HG02678 (cell line): ENCODE results near the gene SLC7A1.

Experiments
- ATAC-seq: cut with Tn5 transposase; IDR thresholded peaks from one replicate; pipeline ENCODE4 v1.9.1; 2021; ENCODE audit warnings: mild to moderate bottlenecking, moderate library complexity; ENCODE audit not compliant: unreplicated experiment

The SLC7A1 gene

DNA sequence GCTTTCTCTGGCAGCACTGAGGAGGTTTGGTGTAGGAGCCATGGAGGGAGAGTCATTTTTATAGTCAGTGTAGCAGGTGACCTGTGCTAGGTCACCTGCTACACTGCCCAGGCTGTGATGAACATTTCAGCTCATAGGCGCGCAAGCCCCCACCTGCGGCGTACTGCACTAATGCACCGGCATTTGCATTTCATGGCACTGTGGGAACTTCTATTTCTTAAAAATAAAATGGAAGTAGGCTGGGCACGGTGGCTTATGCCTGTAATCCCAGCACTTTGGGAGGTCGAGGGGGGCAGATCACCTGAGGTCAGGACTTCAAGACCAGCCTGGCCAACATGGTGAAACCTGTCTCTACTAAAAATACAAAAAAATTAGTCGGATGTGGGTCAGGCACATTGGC, 101.0 kb downstream of the SLC7A1 start:
- ATAC-seq = no peak

DNA sequence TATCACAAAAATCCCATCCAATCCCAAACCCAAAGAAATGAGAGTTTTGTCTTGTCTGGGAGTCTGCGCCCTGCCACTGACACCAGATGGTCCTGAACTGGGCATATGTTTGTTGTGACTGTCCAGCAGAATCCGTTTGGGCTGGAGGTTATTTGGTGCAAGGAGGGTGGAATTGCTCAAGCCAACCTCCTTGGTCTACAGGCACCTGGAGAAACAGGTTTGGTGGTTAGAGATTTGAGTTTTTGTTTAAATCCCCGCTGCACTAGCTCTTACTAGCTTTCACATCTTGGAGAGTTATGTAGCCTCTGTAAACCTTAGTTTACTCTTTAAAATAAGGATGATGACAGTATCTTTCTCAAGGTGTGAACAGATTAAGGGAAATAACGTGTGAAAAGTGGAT, 101.7 kb downstream of the SLC7A1 start:
- ATAC-seq = no peak

DNA sequence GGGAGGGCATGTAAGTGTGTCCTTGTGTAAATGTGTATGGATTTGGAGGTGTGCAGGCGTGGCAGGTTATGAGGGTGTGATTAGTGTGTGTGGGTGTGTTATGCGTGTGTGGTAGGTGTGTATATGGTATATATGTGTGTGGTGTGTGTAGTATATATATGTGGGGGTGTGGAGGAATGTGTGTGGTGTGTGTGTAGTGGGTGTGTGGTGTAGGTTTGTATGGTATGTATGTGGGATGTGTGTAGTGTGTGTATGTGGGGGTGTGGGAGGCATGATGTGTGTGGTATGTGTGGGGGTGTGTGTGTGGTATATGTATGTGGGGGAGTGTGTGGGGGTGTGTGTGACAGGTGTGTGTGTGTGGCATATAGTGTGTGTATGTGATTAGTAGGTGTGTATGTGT, 104.2 kb downstream of the SLC7A1 start:
- no peak for ATAC-seq

DNA sequence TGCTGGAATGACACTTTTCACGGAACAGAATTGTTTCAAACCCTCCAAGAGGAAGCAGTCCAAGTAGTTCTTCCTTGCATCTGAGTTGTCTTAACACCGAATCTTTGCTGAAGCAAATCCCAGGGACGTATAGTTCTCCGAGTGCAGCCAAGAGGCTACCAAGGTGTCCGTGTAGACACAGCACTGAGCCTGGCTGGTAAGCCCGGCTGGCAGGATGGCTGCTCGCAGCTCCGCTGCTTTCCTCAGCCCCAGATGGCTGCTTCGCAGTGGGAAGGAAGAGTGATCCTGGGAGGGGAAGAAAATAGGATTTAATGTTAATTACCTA, 105.0 kb downstream of the SLC7A1 start:
- ATAC-seq = no peak

DNA sequence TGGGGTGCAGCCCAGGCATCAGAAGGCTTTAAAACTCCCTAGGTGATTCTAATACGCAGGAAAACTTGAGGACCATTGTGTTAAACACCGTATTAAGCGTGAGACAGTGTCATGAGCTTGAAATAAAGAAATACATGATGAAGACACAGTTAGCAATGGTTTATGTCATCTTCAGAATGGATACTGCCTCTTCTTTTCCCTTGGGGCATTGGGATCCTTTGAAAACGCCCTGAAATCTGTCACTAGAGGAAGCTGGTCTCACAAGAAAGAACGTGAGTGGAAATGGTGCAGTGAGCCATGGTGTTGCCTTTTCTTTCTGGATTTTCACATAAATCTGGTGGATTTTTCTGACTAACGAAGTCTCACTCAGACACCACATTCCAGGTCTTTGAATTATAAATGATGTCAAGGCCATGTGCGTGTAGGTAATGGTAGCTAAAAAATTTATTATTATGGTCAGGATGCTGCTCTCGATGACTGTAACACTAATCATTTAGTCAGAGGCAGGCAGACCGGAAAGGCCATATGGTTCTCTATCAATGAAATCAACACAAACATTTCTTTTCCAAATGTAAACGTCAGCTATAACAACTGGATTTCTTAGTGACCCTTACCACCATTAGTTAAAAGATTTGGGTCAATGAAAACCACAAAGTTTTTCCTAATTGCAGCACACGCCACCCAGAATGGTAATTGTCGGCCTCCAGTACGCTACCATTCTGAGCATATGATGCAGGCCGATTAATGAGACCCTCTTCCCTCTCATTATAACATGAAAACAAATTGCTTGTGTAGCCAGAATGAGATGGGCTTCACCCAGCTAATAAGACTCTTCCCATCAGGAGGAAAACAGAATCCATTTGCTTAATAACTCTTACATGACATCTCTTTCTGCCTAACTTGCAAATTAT, 105.6 kb downstream of the SLC7A1 start:
- no peak for ATAC-seq

DNA sequence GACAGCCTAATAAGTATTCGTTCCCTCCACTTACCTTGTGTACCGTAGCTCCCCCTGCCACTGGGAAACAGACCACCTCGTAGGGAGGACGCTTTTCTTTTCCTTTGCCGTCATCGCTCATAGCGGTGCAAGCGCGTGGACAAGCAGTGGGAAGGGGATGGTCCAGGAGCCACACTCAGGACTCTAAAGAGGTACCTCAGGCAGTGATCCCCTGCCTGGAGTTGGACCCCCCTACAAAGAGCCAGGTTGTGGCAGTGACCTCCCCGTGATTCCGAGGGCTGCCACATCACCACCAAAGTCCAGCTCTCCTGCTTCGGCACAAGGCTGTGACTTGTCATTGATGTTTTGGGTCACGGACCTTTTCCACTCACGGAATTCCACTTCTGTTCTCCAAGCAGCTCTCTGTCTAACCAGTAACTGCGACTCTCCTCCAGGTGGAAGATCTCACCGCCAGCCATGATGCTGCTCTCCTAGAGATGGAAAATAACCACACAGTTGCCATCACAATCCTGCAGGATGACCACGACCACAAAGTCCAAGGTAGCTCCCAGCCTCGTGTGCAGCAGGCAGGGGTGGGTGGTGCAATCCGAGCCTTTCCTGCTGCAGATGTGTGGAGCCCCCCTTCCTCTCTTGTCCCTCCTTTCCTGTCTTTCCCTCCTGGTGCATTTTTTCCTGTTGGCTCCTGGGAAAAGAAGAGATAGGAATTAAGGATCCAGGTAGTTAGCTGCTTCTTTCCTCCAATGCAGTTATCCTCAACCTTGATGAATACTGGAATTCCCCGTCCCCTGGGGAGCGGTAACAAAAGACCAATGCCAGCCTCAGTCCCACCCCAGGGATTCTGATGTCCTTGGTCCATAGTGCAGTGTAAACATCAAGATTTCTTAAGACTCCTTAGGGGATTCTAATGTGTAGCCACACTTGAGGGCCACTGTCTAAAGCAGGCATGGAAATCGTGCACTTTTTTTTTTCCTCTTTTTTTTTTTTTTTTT, 107.7 kb downstream of the SLC7A1 start:
- ATAC-seq = no peak

DNA sequence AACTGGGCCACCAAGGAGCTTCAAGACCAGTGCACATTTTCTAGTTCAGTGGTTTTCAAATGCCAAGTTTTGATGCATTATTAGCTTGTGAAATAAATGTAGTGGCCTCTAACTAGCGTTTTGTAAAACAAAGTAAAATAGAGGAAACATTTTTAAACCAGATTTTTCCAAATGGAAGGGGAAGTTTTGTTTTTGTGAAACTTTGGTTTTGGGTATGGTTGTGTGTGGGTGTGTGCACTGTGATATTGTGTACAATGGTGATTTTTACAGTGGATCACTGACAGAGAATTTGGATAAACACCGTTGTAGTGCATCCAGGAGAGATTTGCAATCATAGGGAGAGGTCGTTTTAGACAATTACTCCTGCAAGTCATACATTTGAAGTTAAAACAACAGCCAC, 108.9 kb downstream of the SLC7A1 start:
- ATAC-seq = no peak

DNA sequence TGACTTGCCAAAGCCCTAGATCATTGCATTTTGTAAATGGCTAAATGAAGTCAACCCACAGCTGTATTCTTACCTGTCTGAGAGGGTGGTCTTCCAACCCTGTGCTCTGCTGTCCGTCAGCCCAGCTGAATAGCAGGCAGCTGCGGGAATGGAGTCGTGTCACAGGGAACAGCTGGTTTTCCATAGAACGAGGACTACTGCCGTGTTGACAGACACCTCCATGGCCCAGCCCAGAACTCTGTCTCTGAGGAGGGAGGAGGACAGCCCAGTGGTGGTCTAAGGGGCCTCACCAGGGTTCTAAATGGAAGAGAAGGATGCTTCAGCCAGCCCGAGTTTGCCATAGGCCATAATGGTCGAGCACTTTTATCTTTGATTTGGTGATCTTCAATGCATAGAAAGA, 110.7 kb downstream of the SLC7A1 start:
- ATAC-seq = no peak

DNA sequence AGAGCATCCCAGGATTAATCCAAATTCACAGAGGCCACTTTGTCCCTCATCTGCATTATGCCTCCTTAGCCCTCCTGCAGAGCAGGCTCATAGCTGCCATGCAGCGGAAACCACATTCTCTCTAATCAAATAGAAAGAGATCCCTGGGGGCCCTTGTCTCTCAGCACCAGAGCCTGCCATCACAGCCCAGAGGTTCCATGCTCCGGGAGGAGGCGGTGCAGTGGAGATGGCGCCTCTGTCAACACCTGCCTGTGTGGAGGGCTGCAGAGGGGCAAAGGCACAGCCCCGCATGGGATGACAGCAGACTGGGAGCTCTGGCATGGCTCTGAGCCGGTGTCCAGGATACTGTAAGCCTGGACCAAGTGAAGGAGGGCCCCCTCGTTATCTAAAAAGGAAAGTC, 111.3 kb downstream of the SLC7A1 start:
- ATAC-seq = no peak

DNA sequence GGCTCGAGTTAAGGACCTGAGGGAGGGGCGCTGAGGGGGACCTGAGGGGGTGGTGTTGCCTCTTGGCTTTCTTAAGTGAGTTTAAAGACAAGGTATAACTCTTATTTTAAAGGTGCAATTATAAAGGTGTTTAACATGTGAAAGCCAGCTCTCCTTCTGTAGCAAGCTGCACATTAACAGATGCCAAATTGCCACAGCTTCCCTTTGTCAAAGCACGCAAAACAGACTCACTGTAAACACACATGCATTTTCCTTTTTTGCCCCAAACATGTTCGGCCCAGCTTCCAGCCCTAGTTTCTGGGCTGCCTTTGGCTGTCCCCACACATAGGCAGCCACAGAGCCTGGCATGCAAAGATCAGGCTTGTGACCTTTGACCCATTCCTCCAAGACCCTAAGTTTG, 111.9 kb downstream of the SLC7A1 start:
- no peak for ATAC-seq

DNA sequence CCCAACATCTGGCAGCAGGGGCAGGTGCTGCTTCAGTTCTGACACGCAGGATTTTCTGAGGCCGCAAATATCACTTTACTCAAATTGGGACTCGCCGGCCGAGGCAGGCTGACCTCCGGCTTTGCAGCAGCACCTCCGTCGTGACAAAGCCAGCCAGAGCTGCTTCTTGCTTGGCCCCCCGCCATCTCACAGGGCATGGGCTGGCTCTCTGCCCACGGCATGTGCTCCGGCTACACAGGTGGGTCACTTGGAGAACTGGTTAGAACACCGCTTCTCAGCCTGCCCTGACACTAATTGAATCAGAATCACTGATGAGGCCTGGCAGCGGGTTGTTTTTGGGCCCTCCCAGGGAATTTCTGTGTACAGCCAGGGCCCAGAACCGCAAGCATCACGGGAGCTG, 112.3 kb downstream of the SLC7A1 start:
- ATAC-seq = no peak

DNA sequence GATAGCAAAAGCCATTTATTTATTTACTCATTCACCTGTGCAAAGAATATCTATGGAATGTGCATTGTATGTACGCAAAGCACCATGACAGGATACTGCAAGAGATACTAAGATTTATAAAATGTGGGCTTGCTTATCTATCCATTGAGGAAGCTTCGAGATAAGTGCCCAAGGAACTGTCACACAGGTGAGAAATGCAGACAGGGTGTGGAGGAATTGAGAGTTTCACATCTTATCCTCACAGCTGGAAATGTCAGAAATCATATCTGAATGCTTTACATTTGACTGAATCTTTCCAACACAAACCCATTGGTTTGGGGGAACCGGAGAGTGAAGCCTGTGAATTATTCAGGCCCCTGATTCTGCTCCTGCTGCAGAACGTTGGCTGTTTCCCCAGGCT, 113.0 kb downstream of the SLC7A1 start:
- ATAC-seq = no peak

DNA sequence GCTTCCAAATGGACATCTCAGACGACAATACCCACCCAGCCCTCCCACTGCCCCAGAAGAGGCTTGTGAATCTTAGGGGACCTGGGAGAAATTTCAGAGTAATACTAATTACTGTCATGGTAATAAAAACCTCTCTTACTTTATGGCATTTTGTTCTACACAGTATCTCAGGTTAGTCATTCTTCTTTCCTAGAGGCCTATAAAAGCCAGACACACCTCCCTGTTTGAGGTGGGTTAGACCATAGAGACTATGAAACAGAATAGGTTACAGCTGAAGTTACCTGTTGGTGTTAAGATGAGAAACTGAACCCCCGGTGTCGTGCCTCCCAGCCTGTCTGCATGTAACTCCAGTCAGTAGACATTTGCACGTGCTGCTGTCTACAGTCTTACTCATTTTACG, 113.9 kb downstream of the SLC7A1 start:
- no peak for ATAC-seq

DNA sequence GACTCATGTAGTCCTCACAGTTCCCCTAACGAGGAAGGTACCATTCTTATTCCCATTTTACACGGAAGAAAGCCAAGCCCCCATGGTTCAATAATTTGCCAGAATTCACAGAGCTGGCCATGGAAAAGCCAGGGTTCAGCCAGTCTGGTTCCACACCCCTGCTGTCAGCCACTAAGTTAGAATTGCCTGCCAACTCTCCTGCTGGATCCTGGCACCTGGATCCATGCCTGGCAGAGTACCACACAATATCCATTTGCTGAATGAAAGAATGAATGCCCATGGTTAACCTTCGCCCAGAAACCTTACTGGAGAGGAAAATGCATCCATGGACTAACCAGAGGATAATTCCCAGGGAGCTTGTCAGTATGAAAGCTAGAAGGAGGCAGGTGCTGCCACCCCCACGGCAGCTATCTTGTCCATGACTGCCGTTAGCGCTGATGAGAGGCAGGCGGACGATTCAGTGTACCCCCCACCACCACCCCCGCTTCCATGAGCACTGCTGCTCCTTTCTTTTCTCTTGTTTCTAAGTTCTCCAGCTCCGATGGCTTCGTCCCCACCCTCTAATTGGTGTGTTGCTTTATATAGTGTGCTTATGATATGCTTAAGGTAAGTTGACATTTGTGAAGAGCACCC, 114.5 kb downstream of the SLC7A1 start:
- ATAC-seq = no peak

DNA sequence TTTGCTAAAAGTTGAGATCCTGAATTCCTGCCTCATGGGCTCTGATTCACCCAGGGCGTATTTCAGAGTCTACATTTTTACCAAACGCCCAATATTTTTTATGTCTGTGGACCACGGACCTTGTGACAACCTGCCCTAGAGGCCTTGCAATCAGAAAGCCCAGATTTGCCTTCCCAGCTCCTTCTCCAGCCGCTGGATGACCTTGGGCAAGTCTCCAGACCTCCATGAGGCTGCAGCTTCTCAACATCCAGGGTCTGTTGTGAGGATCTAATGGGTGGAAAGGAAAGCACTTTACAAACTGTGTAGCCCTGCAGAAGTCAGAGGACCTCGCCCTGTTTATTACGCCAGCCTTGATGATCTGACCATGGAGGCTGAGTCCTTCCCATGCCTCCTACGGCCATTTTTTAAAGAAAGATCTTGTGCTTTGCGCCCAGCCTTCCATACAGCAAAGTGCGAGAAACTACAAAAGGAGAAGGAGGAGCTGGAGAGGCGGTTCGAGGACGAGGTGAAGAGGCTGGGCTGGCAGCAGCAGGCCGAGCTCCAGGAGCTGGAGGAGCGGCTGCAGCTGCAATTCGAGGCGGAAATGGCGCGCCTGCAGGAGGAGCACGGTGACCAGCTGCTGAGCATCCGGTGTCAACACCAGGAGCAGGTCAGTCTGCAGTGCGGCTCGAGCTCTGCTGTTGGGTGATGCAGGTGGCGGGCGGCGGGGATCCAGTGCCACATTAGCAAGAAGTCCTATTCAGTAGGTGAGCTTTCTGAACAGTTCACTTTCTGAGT, 115.6 kb downstream of the SLC7A1 start:
- ATAC-seq = no peak

DNA sequence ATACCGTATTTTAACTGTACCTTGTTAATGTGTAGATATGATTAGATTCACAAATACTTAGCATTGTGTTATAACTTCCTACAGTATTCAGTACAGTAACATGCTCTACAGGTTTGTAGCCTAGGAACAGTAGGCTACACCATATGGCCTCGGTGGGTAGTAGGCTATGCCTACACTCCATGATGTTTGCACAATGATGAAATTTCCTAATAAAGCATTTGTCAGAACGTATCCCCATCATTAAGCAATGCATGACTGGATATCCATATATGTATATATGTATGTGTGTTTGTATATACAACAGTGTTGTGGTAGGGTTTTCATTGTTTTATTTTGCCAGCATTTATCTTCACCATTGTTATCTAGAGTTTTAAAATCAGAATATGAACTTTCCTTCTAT, 119.4 kb downstream of the SLC7A1 start:
- ATAC-seq = no peak

DNA sequence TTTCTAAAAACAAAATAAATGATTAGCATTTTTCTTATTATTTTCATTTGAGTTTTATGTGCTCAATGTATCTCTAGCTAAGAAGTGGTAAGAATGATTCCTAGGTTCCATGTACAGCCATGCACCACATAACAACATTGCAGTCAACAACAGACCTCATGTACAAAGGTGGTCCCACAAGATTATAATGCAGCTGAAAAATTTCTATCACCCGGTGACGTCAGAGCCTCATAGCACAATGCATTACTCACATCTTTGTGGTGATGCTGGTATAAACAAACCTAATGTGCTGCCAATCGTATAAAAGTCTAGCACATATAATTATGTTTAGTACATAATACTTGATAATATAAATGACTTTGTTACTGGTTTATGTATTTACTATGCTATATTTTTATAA, 120.5 kb downstream of the SLC7A1 start:
- ATAC-seq = no peak

DNA sequence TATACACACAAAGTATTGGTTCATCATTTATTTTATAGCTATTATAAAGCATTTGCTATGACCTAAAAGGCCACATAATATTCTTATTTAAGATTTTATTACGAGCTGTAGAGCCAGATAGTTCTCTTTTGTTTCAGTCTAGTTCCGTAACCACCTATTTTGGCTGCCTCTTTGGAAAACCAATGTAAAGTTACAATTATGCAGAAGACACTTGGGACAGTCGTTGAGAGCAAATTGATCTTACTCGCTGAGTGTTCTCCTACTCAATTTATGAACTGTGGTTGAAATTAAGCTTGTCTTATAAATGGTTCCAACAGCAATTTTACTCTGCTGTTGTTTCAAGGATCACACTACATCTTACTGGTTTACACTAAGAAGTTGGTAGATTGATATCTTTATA, 122.3 kb downstream of the SLC7A1 start:
- no peak for ATAC-seq

DNA sequence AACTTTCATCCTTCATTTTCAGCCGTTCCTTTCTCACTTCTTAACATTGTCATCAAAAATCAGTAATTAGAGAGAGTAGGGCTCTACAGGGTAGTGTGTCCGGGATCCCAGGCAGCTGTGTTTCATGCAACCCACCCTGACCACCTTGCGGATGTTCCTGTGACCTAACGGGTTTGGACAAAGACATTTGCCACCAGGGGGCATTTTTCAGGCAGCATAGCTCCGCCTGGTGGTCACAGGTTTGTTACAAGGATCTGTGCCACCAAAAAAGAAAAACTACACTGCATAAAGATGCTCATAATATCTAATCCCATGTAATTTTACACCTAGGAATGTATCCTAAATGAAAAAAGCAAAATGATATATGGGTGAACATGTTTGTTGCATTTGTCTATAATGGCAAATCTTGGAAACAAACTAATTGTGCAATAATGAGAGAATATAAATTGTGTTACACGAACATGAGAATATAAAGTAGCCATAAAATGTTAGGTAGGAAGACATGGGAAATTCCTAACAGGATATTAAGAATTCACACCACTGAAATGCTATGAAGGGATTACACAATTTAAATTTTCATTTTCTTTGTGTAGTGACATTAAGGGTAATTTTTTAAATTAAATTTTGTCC, 123.0 kb downstream of the SLC7A1 start:
- no peak for ATAC-seq

DNA sequence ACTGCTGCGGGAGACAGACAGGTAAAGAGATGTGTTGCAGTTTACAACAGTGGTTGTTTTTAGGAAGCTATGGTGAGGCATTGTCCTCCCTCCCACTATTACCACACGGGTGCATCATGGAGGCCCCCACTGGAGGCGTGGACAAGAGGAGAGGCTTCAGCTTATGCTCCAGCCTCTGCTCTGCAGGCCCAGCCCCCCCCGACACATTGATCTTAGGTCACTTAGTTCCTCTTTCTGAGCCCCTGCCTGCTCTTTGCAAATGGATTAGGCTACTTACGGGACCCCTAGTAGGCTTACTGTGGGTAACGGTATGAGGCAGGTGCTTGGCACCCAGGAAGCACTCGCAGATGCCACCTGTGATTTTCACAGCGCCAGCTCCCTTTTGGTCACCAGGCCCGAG, 123.9 kb downstream of the SLC7A1 start:
- ATAC-seq = no peak
